Sigmoid colon (tissue), 4 donors: ENCODE data around the gene NHEJ1.

ENCODE experiments used
- CTCF ChIP-seq, 4 experiments: fragments of 450-650 bp in 3 of 4; fragments of 200-600 bp in 1 of 4; IDR thresholded peaks; one replicate each; pipeline ENCODE4 v1.5.1; 2016 to 2019; ENCODE audit warnings: antibody characterized with exemption in 4 of 4, mild to moderate bottlenecking in 3 of 4, moderate library complexity in 2 of 4
- EP300 ChIP-seq, 4 donors: sonication (generic); formaldehyde crosslinking; IDR thresholded peaks; one replicate each; pipeline ENCODE4 v1.6.1; 2017; ENCODE audit warnings: antibody characterized with exemption in 4 of 4
- POLR2A ChIP-seq, 2 donors: fragments of 450-650 bp; IDR thresholded peaks; one replicate each; pipeline ENCODE4 v1.6.1; 2016; ENCODE audit warnings: antibody characterized with exemption in 2 of 2, mild to moderate bottlenecking in 2 of 2, moderate library complexity in 2 of 2
- POLR2AphosphoS5 ChIP-seq, 4 donors: sonication (generic); formaldehyde crosslinking; IDR thresholded peaks; one replicate each; pipeline ENCODE4 v1.6.1; 2017; ENCODE audit warnings: antibody characterized with exemption in 4 of 4

- no peak for TF ChIP-seq POLR2AphosphoS5 (IDR thresholded peaks at IDR 0.05)
- no peak for TF ChIP-seq CTCF (IDR thresholded peaks at IDR 0.05)
- TF ChIP-seq EP300 (IDR thresholded peaks at IDR 0.05): no peak
- TF ChIP-seq POLR2A (IDR thresholded peaks at IDR 0.05): no peak
Measured at GRCh38 chr2:219158025-219158424, 2.6 kb downstream of the NHEJ1 start.
